Keratinocyte (primary cell): ENCODE measurements around the gene MIDN. TPM values are rescaled to one million over a fixed set of nuclear protein-coding genes. Genes with fewer than 3 reads are reported as not detected.

Experiments used
- DNase-seq: peaks from one replicate; pipeline ENCODE4 v3.0.0-alpha.2; 2011; ENCODE audit warnings: low read depth, missing footprints, low spot score
- FAIRE-seq: peaks from 2 replicates; lab custom pipeline; 2011; peaks lifted over from hg19 to GRCh38; lab: Jason Lieb, UNC
- H2AFZ ChIP-seq: 2 replicates; pipeline ENCODE4 v1.6.0; 2012; ENCODE audit warnings: low read length, control low read depth, inconsistent platforms; ENCODE audit not compliant: control insufficient read depth
- H3K27ac ChIP-seq: 2 replicates; pipeline ENCODE4 v1.5.1; 2011; ENCODE audit warnings: low read length; ENCODE audit not compliant: control insufficient read depth, insufficient read depth
- H3K27me3 ChIP-seq: 3 replicates; pipeline ENCODE4 v1.6.0; 2011; ENCODE audit warnings: low read length; ENCODE audit not compliant: control insufficient read depth, insufficient read depth; ENCODE audit errors: extremely low read depth
- H3K36me3 ChIP-seq, 2 experiments: 2 replicates in 1 of 2; 3 replicates in 1 of 2; pipeline ENCODE4 v1.5.1; 2011; ENCODE audit warnings: low read length in 2 of 2, mild to moderate bottlenecking in 1 of 2; ENCODE audit not compliant: control insufficient read depth in 2 of 2, insufficient read depth in 2 of 2; ENCODE audit errors: extremely low read depth in 1 of 2
- H3K4me1 ChIP-seq: 3 replicates; pipeline ENCODE4 v1.5.1; 2011; ENCODE audit warnings: low read length; ENCODE audit not compliant: control insufficient read depth, insufficient read depth; ENCODE audit errors: extremely low read depth
- H3K4me2 ChIP-seq: 3 replicates; pipeline ENCODE4 v1.6.0; 2011; ENCODE audit warnings: low read depth, low read length; ENCODE audit not compliant: control insufficient read depth, insufficient read depth; ENCODE audit errors: extremely low read depth
- H3K4me3 ChIP-seq, 3 experiments: fragments of 200-600 bp in 1 of 3; sonication (generic) in 1 of 3; 2 replicates in 2 of 3; 3 replicates in 1 of 3; pipeline ENCODE4 v1.5.1; 2011 to 2016; ENCODE audit warnings: low read length in 3 of 3, mild to moderate bottlenecking in 3 of 3, control low read depth in 2 of 3, inconsistent platforms in 1 of 3, low read depth in 1 of 3, mixed read lengths in 1 of 3, mixed run types in 1 of 3, moderate library complexity in 1 of 3; ENCODE audit not compliant: control insufficient read depth in 2 of 3, insufficient read depth in 2 of 3; ENCODE audit errors: extremely low read depth in 1 of 3
- H3K79me2 ChIP-seq: 2 replicates; pipeline ENCODE4 v1.6.0; 2012; ENCODE audit warnings: low read length; ENCODE audit not compliant: control insufficient read depth, insufficient read depth
- H3K9ac ChIP-seq: 3 replicates; pipeline ENCODE4 v1.6.0; 2011; ENCODE audit warnings: low read length; ENCODE audit not compliant: control insufficient read depth, insufficient read depth; ENCODE audit errors: extremely low read depth
- H3K9me1 ChIP-seq: 3 replicates; pipeline ENCODE4 v1.6.0; 2011; ENCODE audit warnings: low read length; ENCODE audit not compliant: control insufficient read depth, insufficient read depth; ENCODE audit errors: extremely low read depth
- H3K9me3 ChIP-seq: 2 replicates; pipeline ENCODE4 v1.5.1; 2012; ENCODE audit warnings: low read depth, low read length; ENCODE audit not compliant: control insufficient read depth
- H4K20me1 ChIP-seq: 3 replicates; pipeline ENCODE4 v1.6.0; 2011; ENCODE audit warnings: low read length; ENCODE audit not compliant: control insufficient read depth, insufficient read depth; ENCODE audit errors: extremely low read depth
- EZH2 ChIP-seq: IDR thresholded peaks from one replicate; pipeline ENCODE4 v1.6.1; 2012; ENCODE audit warnings: inconsistent platforms, mild to moderate bottlenecking, low read length, moderate library complexity
- dilution Hi-C: fragments of 300-500 bp; cut with MboI; formaldehyde crosslinking; loops from one replicate; pipeline ENCODE4 v1.7.0; 2020; ENCODE audit warnings: low sequenced_read_pairs; ENCODE audit not compliant: extremely low pct_ligation_motif_present
- polyA plus RNA-seq, 5 experiments: library from polyadenylated mRNA; depleted of rRNA in 3 of 5; stranded (reverse) in 3 of 5; stranded (forward) in 1 of 5; unstranded in 1 of 5; fragments of >200 nt; gene quantifications; 1 replicate in 1 of 5; 2 replicates in 3 of 5; 3 replicates in 1 of 5; pipeline versions ENCODE4 v1.2.1 to v1.2.3, GENCODE V29; 2011 to 2012; ENCODE audit warnings: missing spikeins in 2 of 5, low read depth in 1 of 5, low replicate concordance in 1 of 5
- TF ChIP-seq, protein P1 (sequence below), 3 experiments: IDR thresholded peaks in 1 of 3; conservative IDR thresholded peaks in 1 of 3; optimal IDR thresholded peaks in 1 of 3; 2 replicates in 2 of 3; 3 replicates in 1 of 3; pipeline versions ENCODE3 to v1.5.1; 2011; ENCODE audit warnings: low read length in 3 of 3, mild to moderate bottlenecking in 3 of 3, moderate library complexity in 2 of 3, control low read depth in 1 of 3, inconsistent platforms in 1 of 3; ENCODE audit not compliant: insufficient read depth in 2 of 3; ENCODE audit errors: extremely low read depth in 1 of 3

Gene MIDN
- polyA plus RNA-seq, 1 donor (not counting 4 experiments of a cell fraction or from before 2014, with no cell fraction given), result 4.7 TPM

DNA sequence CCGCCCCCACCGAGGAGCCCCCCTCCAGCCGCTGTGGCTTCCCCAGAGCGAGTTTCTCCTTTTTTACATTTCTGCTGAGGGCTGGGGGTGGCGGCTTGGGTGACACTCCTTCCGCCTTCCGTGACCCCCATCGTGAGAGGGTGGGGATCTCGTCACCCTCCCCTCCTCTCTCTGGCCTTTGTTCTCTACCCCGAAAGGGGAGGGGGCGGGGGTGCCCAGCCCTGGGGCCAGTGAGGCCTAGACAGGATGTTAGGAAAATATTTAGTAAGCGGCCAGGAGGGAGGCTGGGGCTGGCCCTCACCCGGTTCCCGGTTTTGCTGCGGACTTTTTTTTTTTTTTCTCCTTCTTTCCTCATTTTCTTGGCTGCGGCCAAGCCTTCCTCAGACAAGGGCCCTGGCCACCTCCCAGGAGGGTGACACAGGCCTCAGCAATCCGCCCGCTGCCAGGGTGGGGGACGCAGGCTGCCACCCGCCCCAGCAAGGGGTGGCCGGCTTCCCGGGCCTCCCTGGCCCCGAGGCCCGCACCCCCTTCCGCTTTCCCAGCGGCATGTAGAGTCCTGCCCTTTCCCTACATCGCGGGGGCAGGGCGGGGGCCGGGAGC lies 3.9 kb downstream of the MIDN start:
- peak overlapping the region; percentile 83 for H3K9ac ChIP-seq
- no peak overlapping the region for H2AFZ ChIP-seq
- no peaks in the 10 kb centered on the region for H3K9me3 ChIP-seq
- H3K4me3 ChIP-seq, result peak overlapping the region; percentile 83 to 87 (median 85)
- dilution Hi-C loops, result no loop called here
- no peaks in the 10 kb centered on the region for H3K9me1 ChIP-seq
- peaks cover 11% of the 10 kb centered on the region for H3K4me1 ChIP-seq
- H3K27ac ChIP-seq, result peak overlapping the region; percentile 69
- H4K20me1 ChIP-seq, result peaks cover 12% of the 10 kb centered on the region
- no peak for TF ChIP-seq EZH2
- TF ChIP-seq, protein P1, sequence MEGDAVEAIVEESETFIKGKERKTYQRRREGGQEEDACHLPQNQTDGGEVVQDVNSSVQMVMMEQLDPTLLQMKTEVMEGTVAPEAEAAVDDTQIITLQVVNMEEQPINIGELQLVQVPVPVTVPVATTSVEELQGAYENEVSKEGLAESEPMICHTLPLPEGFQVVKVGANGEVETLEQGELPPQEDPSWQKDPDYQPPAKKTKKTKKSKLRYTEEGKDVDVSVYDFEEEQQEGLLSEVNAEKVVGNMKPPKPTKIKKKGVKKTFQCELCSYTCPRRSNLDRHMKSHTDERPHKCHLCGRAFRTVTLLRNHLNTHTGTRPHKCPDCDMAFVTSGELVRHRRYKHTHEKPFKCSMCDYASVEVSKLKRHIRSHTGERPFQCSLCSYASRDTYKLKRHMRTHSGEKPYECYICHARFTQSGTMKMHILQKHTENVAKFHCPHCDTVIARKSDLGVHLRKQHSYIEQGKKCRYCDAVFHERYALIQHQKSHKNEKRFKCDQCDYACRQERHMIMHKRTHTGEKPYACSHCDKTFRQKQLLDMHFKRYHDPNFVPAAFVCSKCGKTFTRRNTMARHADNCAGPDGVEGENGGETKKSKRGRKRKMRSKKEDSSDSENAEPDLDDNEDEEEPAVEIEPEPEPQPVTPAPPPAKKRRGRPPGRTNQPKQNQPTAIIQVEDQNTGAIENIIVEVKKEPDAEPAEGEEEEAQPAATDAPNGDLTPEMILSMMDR (optimal IDR thresholded peaks at IDR 0.05 in 1 of 3, IDR thresholded peaks at IDR 0.05 in 1 of 3, conservative IDR thresholded peaks at IDR 0.05 in 1 of 3; ENCODE audit: extremely low read depth in 1 of 3, insufficient read depth in 2 of 3, low read length in 3 of 3), result no peak
- peak; percentile 48 for FAIRE-seq
- H3K36me3 ChIP-seq, result peaks cover 23 to 37% of the 10 kb centered on the region in 2 experiments
- H3K79me2 ChIP-seq, result peaks cover 55% of the 10 kb centered on the region
- H3K4me2 ChIP-seq, result peak overlapping the region; percentile 81
- H3K27me3 ChIP-seq, result no peaks in the 10 kb centered on the region
- no peak for DNase-seq

DNA sequence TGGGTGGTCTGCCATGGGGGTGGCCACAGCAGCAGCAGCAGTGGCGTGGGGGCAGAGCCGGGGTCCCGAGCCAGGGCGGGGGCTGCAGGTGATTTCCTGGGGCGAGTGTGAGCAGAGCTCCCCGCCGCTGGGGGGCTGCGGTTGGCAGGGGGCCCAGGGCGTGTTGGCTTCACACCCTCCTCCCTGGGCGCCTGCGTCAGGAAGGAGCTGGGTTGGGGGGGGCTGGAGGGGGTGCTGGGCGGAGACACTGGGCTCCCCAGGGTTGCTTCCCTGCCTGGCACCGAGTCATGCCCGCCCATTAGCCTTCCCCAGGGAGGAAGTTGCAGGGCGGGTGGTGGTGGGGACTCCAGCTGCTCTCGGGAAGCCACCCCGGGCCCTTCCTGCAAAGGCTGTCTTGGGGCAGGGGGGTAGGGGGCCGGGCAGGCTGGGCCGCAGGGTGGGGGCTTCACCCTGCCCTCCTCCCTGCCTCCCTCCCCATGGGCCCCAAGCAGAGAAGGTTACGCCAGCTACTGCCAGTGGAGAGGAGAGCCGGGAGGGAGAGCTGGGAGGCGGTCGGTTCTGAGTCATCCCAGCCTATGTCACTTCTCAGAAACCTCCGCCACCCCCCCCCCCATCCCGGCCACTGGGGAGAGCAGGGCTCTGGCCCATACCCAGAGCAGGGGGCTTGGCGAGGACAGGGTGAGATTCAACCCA lies 4.6 kb downstream of the MIDN start:
- Histone ChIP-seq H3K9ac (peak overlapping the region; percentile 83), H3K79me2 (peaks cover 56% of the 10 kb centered on the region), H3K4me3 (peak overlapping the region; percentile 83 to 87 (median 85)), H3K36me3 (peaks cover 25 to 42% of the 10 kb centered on the region in 2 experiments), H2AFZ (no peak overlapping the region), H4K20me1 (peaks cover 14% of the 10 kb centered on the region), H3K27me3 (no peaks in the 10 kb centered on the region), H3K9me1 (no peaks in the 10 kb centered on the region), H3K27ac (peak overlapping the region; percentile 71), H3K4me2 (peak overlapping the region; percentile 73), H3K4me1 (peaks cover 16% of the 10 kb centered on the region), H3K9me3 (no peaks in the 10 kb centered on the region)
- no peak for TF ChIP-seq EZH2
- TF ChIP-seq, protein P1 (optimal IDR thresholded peaks at IDR 0.05 in 1 of 3, IDR thresholded peaks at IDR 0.05 in 1 of 3, conservative IDR thresholded peaks at IDR 0.05 in 1 of 3; ENCODE audit: extremely low read depth in 1 of 3, insufficient read depth in 2 of 3, low read length in 3 of 3), result peak in 1 of 3 experiments; percentile 22
- dilution Hi-C loops, result no loop called here
- DNase-seq (no peak), FAIRE-seq (peak; percentile 29)
